Cardiac muscle cell (in vitro differentiated cells and primary cell): ENCODE data around the gene SLC26A4. TPM values are rescaled to one million over a fixed set of nuclear protein-coding genes. Genes with fewer than 3 reads are reported as not detected.
A peak's percentile ranks its signal among the peaks of the same experiment; 100 is the strongest.

ENCODE experiments used
- DNase-seq, 2 donors: peaks; one replicate each; pipeline versions ENCODE4 v3.0.0 to v3.0.0-alpha.2; 2010 to 2017; ENCODE audit warnings: low read depth in 1 of 2, low spot score in 1 of 2
- H3K27ac ChIP-seq: fragments of 200-600 bp; sonication (generic); 2 replicates; pipeline ENCODE4 v1.5.1; 2016
- H3K27me3 ChIP-seq: fragments of 200-600 bp; sonication (generic); 2 replicates; pipeline ENCODE4 v1.6.0; 2016; ENCODE audit warnings: control low read depth
- H3K36me3 ChIP-seq: fragments of 200-600 bp; sonication (generic); 2 replicates; pipeline ENCODE4 v1.5.1; 2016; ENCODE audit warnings: control low read depth
- H3K4me1 ChIP-seq: fragments of 200-600 bp; sonication (generic); 2 replicates; pipeline ENCODE4 v1.8.1; 2017; ENCODE audit warnings: low read depth, mild to moderate bottlenecking, mixed run types
- H3K4me3 ChIP-seq: fragments of 200-600 bp; sonication (generic); 2 replicates; pipeline ENCODE4 v1.5.1; 2016; ENCODE audit warnings: mild to moderate bottlenecking
- H3K9me3 ChIP-seq: fragments of 200-600 bp; sonication (generic); 2 replicates; pipeline ENCODE4 v1.5.1; 2017; ENCODE audit warnings: low read depth, mild to moderate bottlenecking, control low read depth
- CTCF ChIP-seq: IDR thresholded peaks from 2 replicates; pipeline ENCODE4 v1.5.1; 2012; ENCODE audit warnings: low read depth, mild to moderate bottlenecking, low read length
- polyA plus RNA-seq: library from polyadenylated mRNA; unstranded; fragments of >200 nt; fragmentation: Nextera tagmentation; extraction: Ambion mirVana; gene quantifications from 2 replicates; pipeline ENCODE4 v1.2.1, GENCODE V29; 2016
- total RNA-seq: library from RNA; depleted of rRNA; stranded (reverse); fragments of >200 nt; gene quantifications from 2 replicates; pipeline ENCODE4 v1.2.3, GENCODE V29; 2016

Gene SLC26A4
- total and polyA plus RNA-seq, 2 experiments from 2014 or later = 0.89 TPM; not detected in 1

- peaks cover 13% of the 10 kb centered on the region for H3K27me3 ChIP-seq
- no peaks in the 10 kb centered on the region for H3K9me3 ChIP-seq
- no peak for DNase-seq
- H3K27ac ChIP-seq = peak overlapping the region; percentile 96
- peaks cover 12% of the 10 kb centered on the region for H3K4me1 ChIP-seq
- no peak for TF ChIP-seq CTCF
- H3K4me3 ChIP-seq = peak overlapping the region; percentile 82
- H3K36me3 ChIP-seq = peaks cover 9% of the 10 kb centered on the region
Measured at GRCh38 chr7:107744345-107744750, 83.7 kb downstream of the SLC26A4 start.

- no peaks in the 10 kb centered on the region for H3K27me3 ChIP-seq
- H3K9me3 ChIP-seq = no peaks in the 10 kb centered on the region
- TF ChIP-seq CTCF = no peak
- H3K4me1 ChIP-seq = peaks cover 12% of the 10 kb centered on the region
- peaks cover 14% of the 10 kb centered on the region for H3K36me3 ChIP-seq
- no peak for DNase-seq
- H3K4me3 ChIP-seq = no peak overlapping the region
- no peak overlapping the region for H3K27ac ChIP-seq
Measured at GRCh38 chr7:107746006-107746405, 85.4 kb downstream of the SLC26A4 start.

- no peak for DNase-seq
- H3K4me3 ChIP-seq = no peak overlapping the region
- H3K9me3 ChIP-seq = no peaks in the 10 kb centered on the region
- TF ChIP-seq CTCF = no peak
- no peaks in the 10 kb centered on the region for H3K4me1 ChIP-seq
- peaks cover 54% of the 10 kb centered on the region for H3K36me3 ChIP-seq
- H3K27me3 ChIP-seq = no peaks in the 10 kb centered on the region
- no peak overlapping the region for H3K27ac ChIP-seq
Measured at GRCh38 chr7:107751113-107751512, 90.5 kb downstream of the SLC26A4 start.

- H3K9me3 ChIP-seq = no peaks in the 10 kb centered on the region
- TF ChIP-seq CTCF = peak; percentile 17
- DNase-seq = no peak
- H3K4me3 ChIP-seq = no peak overlapping the region
- H3K36me3 ChIP-seq = peaks cover 77% of the 10 kb centered on the region
- no peaks in the 10 kb centered on the region for H3K4me1 ChIP-seq
- H3K27ac ChIP-seq = no peak overlapping the region
- H3K27me3 ChIP-seq = no peaks in the 10 kb centered on the region
Measured at GRCh38 chr7:107754642-107755041, 94.0 kb downstream of the SLC26A4 start.

- Histone ChIP-seq H3K9me3 (no peaks in the 10 kb centered on the region), H3K27me3 (no peaks in the 10 kb centered on the region), H3K4me3 (no peak overlapping the region), H3K4me1 (no peaks in the 10 kb centered on the region), H3K27ac (no peak overlapping the region), H3K36me3 (peaks cover 67% of the 10 kb centered on the region)
- TF ChIP-seq CTCF = no peak
- DNase-seq = no peak
Measured at GRCh38 chr7:107758667-107759066, 98.0 kb downstream of the SLC26A4 start.

GRCh38 chr7:107767391-107767790 is 106.8 kb downstream of the SLC26A4 start:
- TF ChIP-seq CTCF = no peak
- Histone ChIP-seq H3K4me1 (no peaks in the 10 kb centered on the region), H3K27ac (no peak overlapping the region), H3K36me3 (no peaks in the 10 kb centered on the region), H3K4me3 (no peak overlapping the region), H3K9me3 (no peaks in the 10 kb centered on the region), H3K27me3 (no peaks in the 10 kb centered on the region)
- no peak for DNase-seq
